GM19193 (cell line): Measurements from ENCODE around the gene DHRS9.

Experiments used
- POLR2A ChIP-seq: IDR thresholded peaks from 4 replicates; pipeline ENCODE4 v1.6.1; 2011; ENCODE audit not compliant: insufficient read depth, insufficient read length; ENCODE audit errors: extremely low read depth

Gene DHRS9

GRCh38 chr2:169108099-169108884 is 38.9 kb downstream of the DHRS9 start:
- TF ChIP-seq POLR2A: no peak

GRCh38 chr2:169109502-169110409 is 40.4 kb downstream of the DHRS9 start:
- TF ChIP-seq POLR2A: no peak

GRCh38 chr2:169110419-169110818 is 41.1 kb downstream of the DHRS9 start:
- TF ChIP-seq POLR2A: no peak

- TF ChIP-seq POLR2A: no peak
These were observed 41.6 kb downstream of the DHRS9 start for GRCh38 chr2:169110916-169111315.

GRCh38 chr2:169112841-169113240 is 43.5 kb downstream of the DHRS9 start:
- no peak for TF ChIP-seq POLR2A

GRCh38 chr2:169114056-169114455 is 44.7 kb downstream of the DHRS9 start:
- TF ChIP-seq POLR2A: no peak

- no peak for TF ChIP-seq POLR2A
These were observed 47.0 kb downstream of the DHRS9 start for GRCh38 chr2:169116327-169116726.

GRCh38 chr2:169116993-169117392 is 47.6 kb downstream of the DHRS9 start:
- no peak for TF ChIP-seq POLR2A

- no peak for TF ChIP-seq POLR2A
These were observed 48.7 kb downstream of the DHRS9 start for GRCh38 chr2:169118060-169118459.

- TF ChIP-seq POLR2A: no peak
These were observed 49.9 kb downstream of the DHRS9 start for GRCh38 chr2:169119123-169119760.

- no peak for TF ChIP-seq POLR2A
These were observed 50.5 kb downstream of the DHRS9 start for GRCh38 chr2:169119851-169120250.

- no peak for TF ChIP-seq POLR2A
These were observed 60.4 kb downstream of the DHRS9 start for GRCh38 chr2:169129703-169130243.

GRCh38 chr2:169131587-169132512 is 62.5 kb downstream of the DHRS9 start:
- no peak for TF ChIP-seq POLR2A
